Erythroblast (primary cell): ENCODE results near the gene ZMAT5.

Experiments
- DNase-seq, 2 experiments: peaks; one replicate each; lab custom pipeline; 2025; lab: John Stamatoyannopoulos, UW
- GATA1 ChIP-seq: IDR thresholded peaks from 2 replicates; pipeline ENCODE4 v1.6.1; 2011; ENCODE audit warnings: low read depth, mild to moderate bottlenecking, control low read depth, low read length, moderate library complexity
- POLR2A ChIP-seq: IDR thresholded peaks from 2 replicates; pipeline ENCODE4 v1.6.1; 2011; ENCODE audit warnings: mild to moderate bottlenecking, low read length

Gene ZMAT5

GRCh38 chr22:29766632-29767170, at the start of gene ZMAT5:
Gene ZMAT5, minus strand, starts transcription at chr22:29767007. Its CDS starts 18,463 bp downstream, at chr22:29748544.
- peak; percentile 95 to 96 for DNase-seq
- peak; percentile 85 for TF ChIP-seq POLR2A
- no peak for TF ChIP-seq GATA1

GRCh38 chr22:29816539-29816938, 49.7 kb upstream of the ZMAT5 start:
- TF ChIP-seq POLR2A (no peak), GATA1 (no peak)
- no peak for DNase-seq

GRCh38 chr22:29816128-29816527, 49.3 kb upstream of the ZMAT5 start:
- no peak for TF ChIP-seq POLR2A
- TF ChIP-seq GATA1: no peak
- no peak for DNase-seq

GRCh38 chr22:29815580-29815979, 48.8 kb upstream of the ZMAT5 start:
- TF ChIP-seq POLR2A: no peak
- TF ChIP-seq GATA1: no peak
- no peak for DNase-seq

- TF ChIP-seq POLR2A: no peak
- no peak for DNase-seq
Measured at GRCh38 chr22:29814003-29814402, 47.2 kb upstream of the ZMAT5 start.

GRCh38 chr22:29813563-29813962, 46.8 kb upstream of the ZMAT5 start:
- DNase-seq: no peak
- TF ChIP-seq POLR2A: no peak
- TF ChIP-seq GATA1: no peak

GRCh38 chr22:29813126-29813525, 46.3 kb upstream of the ZMAT5 start:
- no peak for DNase-seq
- no peak for TF ChIP-seq POLR2A
- no peak for TF ChIP-seq GATA1

GRCh38 chr22:29811377-29811776, 44.6 kb upstream of the ZMAT5 start:
- no peak for TF ChIP-seq POLR2A
- TF ChIP-seq GATA1: no peak
- DNase-seq: no peak

- DNase-seq: no peak
- no peak for TF ChIP-seq POLR2A
- TF ChIP-seq GATA1: no peak
Measured at GRCh38 chr22:29810216-29810615, 43.4 kb upstream of the ZMAT5 start.

- TF ChIP-seq POLR2A: no peak
- no peak for TF ChIP-seq GATA1
- DNase-seq: no peak
Measured at GRCh38 chr22:29806196-29806595, 39.4 kb upstream of the ZMAT5 start.

- TF ChIP-seq GATA1: no peak
- TF ChIP-seq POLR2A: no peak
- DNase-seq: no peak
Measured at GRCh38 chr22:29804985-29805384, 38.2 kb upstream of the ZMAT5 start.

- TF ChIP-seq POLR2A (no peak), GATA1 (no peak)
Measured at GRCh38 chr22:29803190-29803589, 36.4 kb upstream of the ZMAT5 start.

GRCh38 chr22:29801796-29802195, 35.0 kb upstream of the ZMAT5 start:
- TF ChIP-seq POLR2A: no peak

More at GRCh38 chr22:29803190-29803589, 36.4 kb upstream of the ZMAT5 start:
- no peak for DNase-seq

GRCh38 chr22:29801153-29801552, 34.3 kb upstream of the ZMAT5 start:
- no peak for TF ChIP-seq POLR2A
- no peak for TF ChIP-seq GATA1
- DNase-seq: no peak

More at GRCh38 chr22:29801796-29802195, 35.0 kb upstream of the ZMAT5 start:
- no peak for DNase-seq

- DNase-seq: peak; percentile 79 to 83
Measured at GRCh38 chr22:29799217-29799680, 32.4 kb upstream of the ZMAT5 start.

More at GRCh38 chr22:29799217-29799680, 32.4 kb upstream of the ZMAT5 start:
- TF ChIP-seq GATA1 (no peak), POLR2A (no peak)
